GM21529 (cell line): Measurements from ENCODE around the gene ENTPD6.
"Not testable (repeated sequence)": the region's sequence is repeated elsewhere in the genome, so short reads cannot be mapped to it uniquely, and the experiment has no call there.

Experiments
- ATAC-seq: cut with Tn5 transposase; IDR thresholded peaks from one replicate; pipeline ENCODE4 v1.9.1; 2021; ENCODE audit not compliant: unreplicated experiment

ENTPD6 gene

DNA sequence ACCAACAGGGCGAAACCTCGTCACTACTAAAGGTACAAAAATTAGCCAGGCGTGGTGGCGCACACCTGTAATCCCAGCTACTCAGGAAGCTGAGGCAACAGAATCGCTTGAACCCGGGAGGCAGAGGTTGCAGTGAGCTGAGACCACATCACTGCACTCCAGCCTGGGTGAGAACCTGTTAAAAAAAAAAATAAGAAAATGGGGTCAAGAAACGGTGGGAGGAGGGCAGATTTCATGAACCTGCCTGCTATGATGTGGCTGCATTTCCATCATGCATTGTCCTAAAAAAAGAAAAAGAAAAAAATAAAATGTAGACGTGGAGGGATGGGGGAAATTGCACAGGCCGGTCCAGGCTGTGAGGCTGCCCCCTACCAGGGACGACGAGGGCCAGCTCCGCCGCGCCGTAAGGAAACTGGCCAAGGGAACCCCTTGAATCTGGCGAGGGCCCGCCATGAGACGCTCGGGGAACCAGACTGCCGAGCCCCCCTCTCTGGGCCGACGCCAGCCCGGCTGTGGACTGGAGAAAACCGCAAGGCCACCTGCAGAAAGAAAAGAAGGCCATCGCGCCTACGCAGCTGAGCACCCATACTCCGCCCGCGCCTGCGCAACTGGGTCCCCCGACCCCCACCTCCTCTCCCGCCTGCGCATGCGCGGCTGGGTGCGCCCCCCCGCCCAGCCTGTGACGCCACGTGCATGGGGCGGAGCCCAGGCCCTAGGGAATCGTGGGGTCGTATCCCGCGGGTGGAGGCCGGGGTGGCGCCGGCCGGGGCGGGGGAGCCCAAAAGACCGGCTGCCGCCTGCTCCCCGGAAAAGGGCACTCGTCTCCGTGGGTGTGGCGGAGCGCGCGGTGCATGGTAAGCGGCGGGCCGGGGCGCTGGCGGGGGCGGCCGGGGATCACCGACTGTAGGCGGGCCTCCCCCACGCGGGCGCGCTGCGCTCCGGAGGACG, at the start of gene ENTPD6:
ENTPD6 (plus strand) TSS at position 699 of the 948 bp plus-strand sequence. CDS start 10,825 bp downstream, outside the sequence.
- peak; percentile 79 for ATAC-seq

DNA sequence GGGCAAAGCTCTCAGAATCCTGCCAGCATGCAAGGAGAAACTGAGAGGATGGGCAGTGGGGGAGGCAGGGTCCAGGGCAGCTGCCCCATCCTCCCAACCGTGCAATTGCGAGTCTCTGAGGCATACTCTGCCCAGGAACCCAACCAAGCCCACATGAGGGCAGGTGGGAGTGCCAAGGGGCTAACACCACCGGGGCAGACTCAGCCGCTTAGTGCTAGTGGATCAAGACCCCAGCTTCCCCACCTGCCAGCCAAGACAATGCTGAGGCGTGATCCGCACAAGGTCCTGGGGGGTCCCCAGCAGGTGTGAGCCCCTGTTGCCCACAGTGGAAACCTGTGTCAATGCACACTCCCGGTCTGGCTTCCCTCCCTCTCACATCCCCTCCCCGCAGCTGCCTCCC, 48.5 kb upstream of the ENTPD6 start:
- no peak for ATAC-seq

DNA sequence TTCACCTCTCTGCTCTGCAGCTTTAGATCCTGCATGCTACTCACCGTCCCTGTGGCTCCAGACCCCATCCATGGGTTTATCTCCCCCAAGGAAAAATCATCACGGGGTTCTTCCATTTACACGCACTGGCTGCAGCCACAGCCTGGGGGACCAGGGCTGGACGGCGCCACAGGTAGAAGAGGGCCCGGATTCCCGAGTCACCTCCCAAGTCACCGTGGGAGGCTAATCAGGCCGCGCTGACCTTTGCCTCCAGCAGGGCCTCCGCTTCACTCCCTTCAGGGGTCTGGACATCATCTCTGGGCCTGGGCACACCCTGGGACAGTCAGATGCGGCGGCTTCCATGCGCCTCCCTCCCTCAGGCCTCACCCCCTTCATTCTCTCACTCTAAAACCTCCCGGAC, 47.8 kb upstream of the ENTPD6 start:
- no peak for ATAC-seq

DNA sequence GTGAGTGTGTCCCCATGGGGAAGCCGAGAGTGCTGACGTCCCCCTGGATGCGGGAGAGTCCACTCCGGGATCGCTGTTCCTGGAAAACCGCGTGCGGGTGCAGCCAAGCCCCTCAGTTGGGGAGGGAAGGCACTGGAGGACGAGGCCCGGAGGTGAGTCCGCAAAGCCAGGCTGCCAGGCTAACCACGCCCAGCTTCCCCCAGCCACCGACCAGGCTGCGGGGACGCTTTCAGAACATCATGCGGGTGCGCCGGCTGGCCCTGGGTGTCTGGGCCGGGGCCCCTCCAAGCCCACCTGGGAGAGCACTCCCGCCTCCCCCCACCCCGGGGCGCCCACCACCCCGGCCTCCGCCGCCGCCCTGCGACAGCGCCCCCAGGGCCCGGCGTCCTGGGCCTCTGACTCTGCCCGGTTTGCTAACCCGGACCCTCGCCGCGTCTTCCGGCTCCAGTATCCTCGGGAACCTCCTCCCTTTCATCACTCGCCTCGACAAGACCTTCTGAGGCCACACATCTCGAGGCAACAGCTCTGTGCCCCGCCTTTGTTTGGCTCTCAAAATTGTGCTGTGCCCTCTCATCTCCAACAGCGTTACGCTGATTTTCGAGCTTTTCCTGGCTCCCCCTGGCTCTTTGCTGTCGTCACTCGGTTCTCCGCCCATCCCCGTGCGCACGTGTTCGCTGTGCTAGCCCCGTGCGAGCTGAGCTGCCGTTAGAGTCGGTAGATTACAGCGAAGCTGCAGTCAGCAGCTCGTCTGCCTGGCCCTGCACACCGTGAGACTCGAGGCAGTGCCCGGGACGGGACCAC, 47.1 kb upstream of the ENTPD6 start:
- ATAC-seq, result no peak

DNA sequence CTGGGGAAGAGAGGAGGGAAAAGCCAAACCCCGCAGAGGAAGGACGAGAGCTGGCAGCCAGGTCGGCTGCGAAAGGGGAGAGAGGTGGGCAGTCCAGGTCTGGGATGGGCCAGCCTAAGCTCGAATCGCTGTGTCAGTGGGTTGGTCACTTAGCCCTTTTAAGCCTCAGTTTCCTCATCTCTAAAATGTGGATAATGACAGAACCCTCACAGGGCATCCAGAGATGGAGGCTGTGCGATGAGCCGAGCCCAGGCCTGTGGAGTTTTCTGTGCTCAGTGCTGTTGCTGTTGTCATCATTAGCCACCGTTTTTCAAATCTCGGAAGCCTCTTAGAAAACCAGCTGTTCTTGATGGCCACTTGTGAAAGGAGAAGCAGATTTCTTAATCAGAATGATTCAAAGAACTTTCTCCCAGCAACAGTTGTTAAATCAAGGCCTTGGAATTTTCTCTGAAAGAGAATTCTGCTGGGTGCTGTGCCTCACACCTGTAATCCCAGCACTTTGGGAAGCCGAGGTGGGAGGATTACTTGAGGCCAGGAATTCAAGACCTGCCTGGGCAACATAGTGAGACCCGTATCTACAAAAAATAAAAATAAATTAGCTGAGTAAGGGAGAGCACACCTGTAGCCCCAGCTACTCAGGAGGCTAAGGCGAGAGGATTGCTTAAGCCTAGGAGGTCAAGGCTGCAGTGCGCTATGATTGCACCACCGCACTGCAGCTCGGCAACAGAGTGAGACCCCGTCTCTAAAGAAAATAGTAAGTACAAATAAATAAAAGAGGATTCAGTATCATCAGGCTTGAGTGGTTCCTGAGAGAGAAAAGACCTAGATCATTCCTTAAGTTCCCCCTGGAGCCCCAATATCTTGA, 46.3 kb upstream of the ENTPD6 start:
- ATAC-seq, result no peak

DNA sequence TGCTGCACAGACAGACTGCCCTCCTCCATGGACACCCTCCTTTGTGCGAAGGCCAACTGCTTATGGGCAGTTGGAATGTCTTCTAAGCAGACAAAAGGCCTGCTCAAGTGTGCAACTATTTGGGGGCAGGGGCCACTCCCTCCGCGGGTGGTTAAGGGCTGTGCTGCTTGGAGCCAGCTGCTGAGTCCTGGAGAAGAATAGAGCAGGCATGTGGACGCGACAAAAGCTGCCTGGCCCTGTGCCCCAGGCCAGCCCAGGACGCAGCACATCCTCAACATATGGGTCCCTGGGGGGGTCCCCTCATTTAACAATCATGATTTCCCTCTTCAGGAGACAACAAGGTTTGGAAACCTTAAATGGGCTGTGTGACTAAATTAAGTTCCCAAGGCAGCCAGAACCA, 45.5 kb upstream of the ENTPD6 start:
- no peak for ATAC-seq

DNA sequence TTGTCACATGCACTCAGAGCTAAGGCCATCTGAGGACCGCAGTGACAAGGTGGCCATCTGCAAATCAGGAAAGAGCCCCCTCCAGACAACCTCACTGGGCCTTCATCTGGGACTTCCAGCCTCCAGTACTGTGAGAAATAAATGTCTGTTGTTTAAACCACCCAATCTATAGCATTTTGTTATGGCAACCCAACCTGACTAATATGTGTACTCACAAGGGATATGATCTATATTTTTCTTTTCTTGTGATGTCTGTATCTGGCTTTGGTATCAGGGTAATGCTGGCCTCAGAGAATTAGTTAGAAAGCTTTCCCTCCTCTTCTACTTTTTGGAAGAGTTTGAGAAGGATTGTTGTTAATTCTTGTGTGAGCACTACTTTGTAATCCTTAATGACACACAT, 37.5 kb upstream of the ENTPD6 start:
- ATAC-seq, result no peak

DNA sequence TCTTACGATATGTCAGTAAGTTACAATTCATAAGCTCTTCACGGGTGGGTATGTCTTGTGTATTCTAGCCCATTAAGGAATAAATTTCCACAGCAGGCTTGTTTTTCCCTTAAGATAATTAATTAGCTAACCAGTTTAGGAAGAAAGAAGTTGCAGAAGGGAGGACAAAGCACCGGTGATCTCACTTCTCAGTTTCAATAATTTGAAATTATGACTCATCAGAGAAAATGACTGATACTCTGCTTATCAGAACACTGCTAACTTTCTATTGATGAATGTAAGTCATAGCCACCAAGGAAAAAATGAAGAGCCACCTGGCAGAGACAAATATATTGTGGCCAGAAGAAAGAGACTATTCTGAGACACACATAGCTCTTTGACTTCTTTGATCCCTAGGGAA, 35.0 kb upstream of the ENTPD6 start:
- ATAC-seq, result peak; percentile 85

DNA sequence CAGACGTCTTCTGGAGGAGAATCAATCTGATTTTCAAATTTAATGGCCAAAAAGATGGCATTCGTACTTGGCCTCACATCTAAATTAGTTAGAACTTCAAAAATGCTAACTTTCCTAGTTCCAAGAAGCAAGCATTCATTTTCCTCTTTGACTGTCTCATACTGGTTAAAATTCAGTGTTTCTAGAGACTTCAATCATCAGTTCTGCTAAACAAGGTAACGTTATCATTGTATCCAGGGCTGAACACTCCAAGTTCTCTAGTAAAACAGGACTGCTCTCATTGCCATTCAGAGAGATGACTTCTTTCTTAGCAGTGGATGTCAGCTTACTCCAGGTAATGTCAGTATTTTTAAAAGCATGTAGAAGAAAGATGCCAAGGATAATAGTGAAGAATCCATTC, 34.6 kb upstream of the ENTPD6 start:
- ATAC-seq, result no peak

DNA sequence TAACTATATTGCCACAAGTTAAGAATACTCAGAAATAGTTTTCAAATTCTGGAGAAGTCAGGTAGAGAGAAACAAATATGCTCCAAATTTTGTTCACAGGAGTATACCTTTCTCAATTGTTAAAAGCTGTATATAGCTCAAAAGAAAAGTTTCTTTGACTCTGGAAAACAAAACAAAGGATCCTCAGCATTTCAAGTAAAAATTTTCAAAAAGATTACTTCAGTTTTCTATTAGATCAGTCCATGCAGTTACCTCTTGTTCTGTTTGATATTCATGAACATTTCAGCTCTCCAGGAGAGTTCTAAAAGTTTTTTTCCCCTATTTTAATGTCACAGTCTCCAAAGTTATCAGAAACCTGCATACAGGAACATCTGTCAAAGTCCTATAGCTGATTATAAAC, 30.4 kb upstream of the ENTPD6 start:
- ATAC-seq, result no peak

DNA sequence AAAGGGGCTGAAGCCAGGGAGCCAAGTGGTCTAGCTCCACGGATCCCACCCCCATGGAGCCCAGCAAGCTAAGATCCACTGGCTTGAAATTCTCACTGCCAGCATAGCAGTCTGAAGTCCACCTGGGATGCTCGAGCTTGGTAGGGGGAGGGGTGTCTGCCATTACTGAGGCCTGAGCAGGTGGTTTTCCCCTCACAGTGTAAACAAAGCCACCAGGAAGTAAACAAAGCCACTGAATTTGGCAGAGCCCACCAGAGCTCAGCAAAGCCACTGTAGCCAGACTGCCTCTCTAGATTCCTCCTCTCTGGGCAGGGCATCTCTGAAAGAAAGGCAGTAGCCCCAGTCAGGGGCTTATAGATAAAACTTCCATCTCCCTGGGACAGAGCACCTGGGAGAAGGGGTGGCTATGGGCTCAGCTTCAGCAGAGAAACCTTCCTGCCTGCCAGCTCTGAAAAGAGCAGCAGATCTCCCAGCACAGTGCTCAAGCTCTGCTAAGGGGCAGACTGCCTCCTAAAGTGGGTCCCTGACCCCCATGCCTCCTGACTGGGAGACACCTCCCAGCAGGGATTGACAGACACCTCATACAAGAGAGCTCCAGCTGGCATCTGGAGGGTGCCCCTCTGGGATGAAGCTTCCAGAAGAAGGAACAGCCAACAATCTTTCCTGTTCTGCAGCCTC, 29.3 kb upstream of the ENTPD6 start:
- ATAC-seq, result not testable (repeated sequence)

DNA sequence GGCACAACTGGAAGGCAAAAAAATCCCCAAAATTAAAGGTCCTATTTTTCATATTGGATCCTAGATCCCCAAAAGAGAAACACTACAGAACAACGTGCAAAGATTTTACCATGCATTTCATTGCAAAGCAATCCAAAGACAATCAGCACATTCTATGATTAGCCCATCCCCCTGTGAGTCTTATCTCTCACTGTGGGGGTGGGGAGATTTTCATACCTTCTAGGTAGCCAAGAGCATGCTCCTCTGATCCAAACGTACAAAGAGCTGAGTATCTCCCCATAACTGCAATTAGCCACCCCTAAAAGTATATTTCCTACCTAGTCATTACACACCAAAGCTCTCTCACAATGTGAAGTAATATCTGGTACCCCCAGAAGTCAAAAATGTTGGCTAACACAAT, 22.2 kb upstream of the ENTPD6 start:
- no peak for ATAC-seq

DNA sequence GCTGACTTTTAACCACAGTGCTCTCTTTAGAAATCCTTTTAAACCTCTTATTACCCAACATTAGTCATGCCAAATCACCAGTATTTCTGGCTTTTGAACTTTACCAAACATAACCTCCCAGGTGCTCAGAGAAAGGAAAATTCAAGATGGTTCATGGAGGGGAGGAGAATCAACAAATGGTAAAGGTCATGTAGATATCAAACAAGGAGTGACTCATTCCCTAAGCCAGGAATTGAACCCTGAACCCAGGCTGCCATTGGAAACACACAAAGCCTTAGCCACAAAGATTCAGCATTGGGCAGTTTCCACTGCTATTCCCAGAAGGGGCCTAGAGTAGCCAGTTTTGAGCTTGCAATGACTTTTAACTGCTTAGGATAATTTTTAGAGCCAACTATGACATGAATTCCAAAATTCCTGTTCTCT, 21.6 kb upstream of the ENTPD6 start:
- ATAC-seq, result no peak

DNA sequence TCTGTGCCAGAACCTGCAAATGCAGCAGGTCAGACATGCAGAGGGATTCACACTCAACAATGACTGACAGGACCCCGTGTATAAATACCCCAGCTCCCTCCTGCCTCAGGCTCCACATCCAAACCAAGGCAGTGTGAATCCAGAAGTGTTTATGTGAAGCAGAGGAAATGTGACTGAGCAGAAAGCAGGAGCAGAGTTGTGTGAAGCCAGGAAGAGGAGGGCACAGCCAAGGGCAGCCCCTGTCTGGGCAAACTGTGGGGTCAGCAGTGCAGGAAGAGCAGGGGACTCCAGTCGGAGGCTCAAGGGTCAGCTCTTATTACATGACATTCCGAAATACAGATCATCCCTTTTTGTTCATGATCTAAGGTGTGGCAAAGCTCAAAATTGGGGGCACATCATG, 19.3 kb upstream of the ENTPD6 start:
- ATAC-seq, result no peak

DNA sequence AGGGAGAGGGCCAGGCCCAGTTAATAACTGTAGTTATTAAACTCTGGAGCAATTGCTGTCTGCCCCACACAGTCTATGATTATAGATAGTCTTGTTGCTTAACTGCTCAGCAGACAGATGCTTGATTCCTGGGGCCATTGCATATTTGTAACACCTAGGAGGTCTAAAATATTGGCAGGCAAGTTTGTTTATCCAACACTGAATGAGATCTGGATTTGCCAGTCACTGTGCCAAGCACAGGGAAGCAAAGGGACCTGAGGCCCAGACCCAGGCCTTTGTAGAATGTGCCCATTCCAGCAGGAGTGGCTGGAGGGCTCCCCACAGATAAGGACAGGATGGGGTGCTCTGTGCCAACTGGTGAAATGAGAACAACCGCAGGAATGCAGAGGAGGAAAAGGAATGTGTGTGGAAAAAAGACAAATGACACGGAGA, 17.6 kb upstream of the ENTPD6 start:
- ATAC-seq, result no peak

DNA sequence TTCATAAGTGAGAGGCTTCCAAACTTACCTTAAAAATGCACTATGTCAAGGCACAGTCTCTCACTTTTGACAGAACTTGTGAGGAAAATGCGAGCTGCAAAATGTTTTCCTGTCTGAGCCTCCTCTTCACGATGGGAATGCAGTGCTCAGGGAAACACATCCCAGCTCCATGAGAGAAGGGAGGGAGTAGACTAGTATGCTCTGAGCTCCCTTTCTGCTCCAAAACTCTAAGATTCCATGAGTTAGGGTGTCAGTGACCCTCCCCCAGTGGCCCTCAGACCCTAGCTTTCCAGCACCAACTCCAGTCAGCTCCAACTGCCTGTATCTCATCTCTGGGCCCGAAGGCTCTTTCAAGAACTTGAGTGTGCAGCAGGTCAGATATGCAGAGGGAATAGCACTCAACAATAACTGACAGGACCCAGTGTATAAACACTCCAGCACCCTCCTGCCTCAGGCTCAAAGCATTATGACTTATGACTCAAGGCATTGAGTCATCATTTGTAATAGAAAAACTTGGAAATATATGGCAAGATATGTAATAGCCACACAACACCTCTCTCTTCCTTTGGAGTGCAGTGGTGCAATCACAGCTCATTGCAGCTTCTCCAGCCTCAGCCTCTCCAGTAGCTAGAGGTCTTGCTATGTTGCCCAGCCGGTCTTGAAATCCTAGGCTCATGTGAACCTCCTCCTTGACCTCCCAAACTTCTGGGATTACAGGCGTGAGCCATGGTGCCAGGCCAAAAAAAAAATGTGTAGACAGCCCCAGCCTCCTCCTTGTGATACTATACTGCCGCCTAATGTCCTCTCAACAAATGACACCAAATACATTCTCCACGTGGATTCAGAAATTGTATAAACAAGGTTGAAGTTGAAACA, 16.7 kb upstream of the ENTPD6 start:
- no peak for ATAC-seq

DNA sequence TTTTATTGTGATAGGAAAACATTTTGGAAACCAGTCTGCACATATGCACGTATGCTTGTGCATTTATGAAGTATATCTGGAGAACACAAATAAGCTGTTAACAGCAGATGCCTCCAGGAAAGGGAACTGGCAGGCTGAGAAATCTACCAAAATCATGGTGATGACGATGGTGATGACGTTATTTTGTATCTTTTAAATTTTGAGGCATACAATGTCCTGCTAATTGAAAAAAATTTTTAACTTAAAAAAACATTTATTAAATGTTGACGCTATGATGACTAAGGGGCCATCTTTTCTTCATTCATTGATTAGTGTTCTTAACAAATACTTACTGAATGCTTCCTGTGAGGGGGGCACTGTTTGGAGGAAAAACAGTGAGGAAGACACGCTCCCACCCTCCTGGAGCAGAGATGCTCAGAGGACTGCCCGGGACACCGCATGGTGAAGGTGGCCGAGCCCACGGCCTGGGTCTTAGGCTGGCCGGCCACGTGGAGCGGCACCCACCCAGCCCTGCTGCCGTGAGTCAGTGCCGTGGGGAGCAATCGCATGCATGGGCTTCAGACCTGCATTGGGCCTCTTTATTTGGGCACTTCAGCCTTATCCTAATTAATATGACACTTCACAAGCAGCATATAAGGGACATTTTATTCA, 15.9 kb upstream of the ENTPD6 start:
- ATAC-seq, result no peak

DNA sequence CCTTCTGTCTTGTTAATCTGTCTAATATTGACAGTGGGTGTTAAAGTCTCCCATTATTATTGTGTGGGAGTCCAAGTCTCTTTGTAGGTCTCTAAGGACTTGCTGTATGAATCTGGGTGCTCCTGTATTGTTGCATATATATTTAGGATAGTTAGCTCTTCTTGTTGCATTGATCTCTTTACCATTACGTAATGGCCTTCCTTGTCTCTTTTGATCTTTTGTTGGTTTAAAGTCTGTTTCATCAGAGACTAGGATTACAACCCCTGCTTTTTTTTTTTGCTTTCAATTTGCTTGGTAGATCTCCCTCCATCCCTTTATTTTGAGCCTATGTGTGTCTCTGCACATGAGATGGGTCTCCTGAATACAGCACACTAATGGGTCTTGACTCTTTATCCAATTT, 11.1 kb upstream of the ENTPD6 start:
- ATAC-seq, result not testable (repeated sequence)

DNA sequence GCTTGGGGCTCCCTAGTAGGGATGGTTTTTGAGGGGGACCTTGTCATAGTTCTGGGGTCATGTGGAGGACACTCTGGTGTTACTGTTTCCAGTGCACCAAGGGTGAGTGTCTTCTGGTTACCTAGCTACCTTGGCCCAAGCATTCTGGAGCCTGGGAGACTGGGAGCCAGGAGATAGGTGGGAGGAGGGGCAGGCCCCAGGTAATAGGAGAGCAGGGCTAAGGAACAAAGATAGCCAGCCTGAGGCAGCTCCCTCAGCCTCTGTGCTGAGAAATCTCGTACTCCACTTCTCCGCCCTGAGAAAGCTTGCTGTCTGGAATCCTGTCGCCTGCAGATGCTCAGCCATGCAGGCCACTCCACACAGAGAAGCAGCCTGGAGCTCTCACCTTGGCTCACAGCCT, 8.3 kb upstream of the ENTPD6 start:
- ATAC-seq, result no peak
